Skin of body (tissue), 3 donors: ENCODE measurements around the gene NDUFS8. TPM values are rescaled to one million over a fixed set of nuclear protein-coding genes. Genes with fewer than 3 reads are reported as not detected.

Experiments
- DNase-seq: peaks from one replicate; lab custom pipeline; 2025; lab: John Stamatoyannopoulos, UW
- small RNA-seq: library from RNA; depleted of rRNA; stranded (forward); fragments of <200 nt; gene quantifications from one replicate; pipeline ENCODE3, GENCODE V24; 2014; ENCODE audit warnings: low replicate concordance
- total RNA-seq: library from RNA; depleted of rRNA; stranded (reverse); fragments of >200 nt; gene quantifications from one replicate; pipeline ENCODE4 v1.2.3, GENCODE V29; 2014

Gene NDUFS8
- total RNA-seq, 1 donor from 2014 or later: 44.2 TPM

- no peak for DNase-seq
Observed at GRCh38 chr11:68076371-68077042, 46.0 kb downstream of the NDUFS8 start.

- DNase-seq: no peak
Observed at GRCh38 chr11:68077617-68078582, 47.4 kb downstream of the NDUFS8 start.

- no peak for DNase-seq
Observed at GRCh38 chr11:68080860-68081259, 50.4 kb downstream of the NDUFS8 start.

- DNase-seq: no peak
Observed at GRCh38 chr11:68081691-68082090, 51.2 kb downstream of the NDUFS8 start.

GRCh38 chr11:68082481-68082880, 52.0 kb downstream of the NDUFS8 start:
- no peak for DNase-seq

- DNase-seq: no peak
Observed at GRCh38 chr11:68083517-68083916, 53.0 kb downstream of the NDUFS8 start.

Small RNA genes within 50 kb of the gene (small RNA-seq; reads per million reads assigned to genes)
- not detected for gene MIR6753

Other genes with a start within 250 kb of the NDUFS8 start
- gene UNC93B1, start 26.6 kb upstream of the NDUFS8 start, total RNA-seq: 7.0 TPM
- 2.1 TPM for gene ALDH3B1, start 20.4 kb upstream of the NDUFS8 start, total RNA-seq
- gene TCIRG1, start 8.3 kb downstream of the NDUFS8 start, total RNA-seq: 22.5 TPM
- 20.8 TPM for gene CHKA, start 90.7 kb downstream of the NDUFS8 start, total RNA-seq
- 41.5 TPM for gene KMT5B, start 182.6 kb downstream of the NDUFS8 start, total RNA-seq
- 18.5 TPM for gene C11orf24, start 241.3 kb downstream of the NDUFS8 start, total RNA-seq